HFFc6 (cell line): Measurements from ENCODE around the gene CTAGE15. TPM values are rescaled to one million over a fixed set of nuclear protein-coding genes. Genes with fewer than 3 reads are reported as not detected.
A peak's percentile ranks its signal among the peaks of the same experiment; 100 is the strongest.
"Not testable (repeated sequence)": the region's sequence is repeated elsewhere in the genome, so short reads cannot be mapped to it uniquely, and the experiment has no call there.

ENCODE experiments used
- DNase-seq: peaks from one replicate; pipeline ENCODE4 v3.0.0-alpha.2; 2018
- H3K27ac Mint-ChIP-seq: 2 replicates; pipeline ENCODE4 v1.8.0; 2020; ENCODE audit warnings: mild to moderate bottlenecking, mixed read lengths
- H3K27me3 Mint-ChIP-seq: 2 replicates; pipeline ENCODE4 v1.8.0; 2021; ENCODE audit warnings: mild to moderate bottlenecking, moderate library complexity, mixed read lengths; ENCODE audit not compliant: insufficient read depth
- H3K36me3 Mint-ChIP-seq: 2 replicates; pipeline ENCODE4 v1.8.0; 2021; ENCODE audit warnings: low read depth, mixed read lengths
- H3K4me1 Mint-ChIP-seq: 2 replicates; pipeline ENCODE4 v1.8.0; 2020; ENCODE audit warnings: low read depth, mixed read lengths
- H3K4me3 Mint-ChIP-seq: 2 replicates; pipeline ENCODE4 v1.8.0; 2020; ENCODE audit warnings: mild to moderate bottlenecking, moderate library complexity, mixed read lengths
- H3K9me3 Mint-ChIP-seq: 2 replicates; pipeline ENCODE4 v1.8.0; 2020; ENCODE audit warnings: mild to moderate bottlenecking, mixed read lengths
- total RNA-seq, 6 experiments: library from RNA; stranded (reverse); fragmentation: NEBNext Ultra II Directional; extraction: Animal tissue kit (Norgen Biotek cat#: 25700); gene quantifications; 2 replicates in 1 of 6; 3 replicates in 5 of 6; pipeline ENCODE4 v1.2.3, GENCODE V29; 2021
- TF ChIP-seq, protein P1 (sequence below): fragments of 200-600 bp; sonication (generic); IDR thresholded peaks from 2 replicates; pipeline ENCODE4 v1.5.0; 2021; ENCODE audit warnings: antibody characterized with exemption, mild to moderate bottlenecking

Gene CTAGE15
- total RNA-seq, 6 experiments from 2014 or later, result 0.07 to 0.10 (median 0.08) TPM; not detected in 3

DNA sequence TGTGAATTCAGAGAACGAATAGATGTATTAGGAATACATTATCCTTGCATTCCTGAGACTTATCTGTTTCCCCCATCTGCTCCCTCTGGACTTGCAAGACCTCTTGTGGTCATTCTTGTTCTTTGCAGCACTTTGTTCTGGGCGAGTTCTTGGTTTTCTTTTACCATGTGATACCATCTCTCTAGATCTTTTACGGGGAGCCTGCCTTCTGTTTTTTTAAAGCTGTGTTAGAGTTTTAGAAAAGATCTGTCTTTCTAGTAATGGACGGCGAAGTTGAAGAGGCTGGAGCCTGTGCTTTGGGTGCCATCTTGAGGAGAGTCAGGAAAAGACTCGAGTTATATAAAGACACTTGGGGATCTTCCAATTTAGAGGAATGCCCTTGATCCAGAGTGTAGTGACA is 8.3 kb upstream of the CTAGE15 start:
- TF ChIP-seq, protein P1, sequence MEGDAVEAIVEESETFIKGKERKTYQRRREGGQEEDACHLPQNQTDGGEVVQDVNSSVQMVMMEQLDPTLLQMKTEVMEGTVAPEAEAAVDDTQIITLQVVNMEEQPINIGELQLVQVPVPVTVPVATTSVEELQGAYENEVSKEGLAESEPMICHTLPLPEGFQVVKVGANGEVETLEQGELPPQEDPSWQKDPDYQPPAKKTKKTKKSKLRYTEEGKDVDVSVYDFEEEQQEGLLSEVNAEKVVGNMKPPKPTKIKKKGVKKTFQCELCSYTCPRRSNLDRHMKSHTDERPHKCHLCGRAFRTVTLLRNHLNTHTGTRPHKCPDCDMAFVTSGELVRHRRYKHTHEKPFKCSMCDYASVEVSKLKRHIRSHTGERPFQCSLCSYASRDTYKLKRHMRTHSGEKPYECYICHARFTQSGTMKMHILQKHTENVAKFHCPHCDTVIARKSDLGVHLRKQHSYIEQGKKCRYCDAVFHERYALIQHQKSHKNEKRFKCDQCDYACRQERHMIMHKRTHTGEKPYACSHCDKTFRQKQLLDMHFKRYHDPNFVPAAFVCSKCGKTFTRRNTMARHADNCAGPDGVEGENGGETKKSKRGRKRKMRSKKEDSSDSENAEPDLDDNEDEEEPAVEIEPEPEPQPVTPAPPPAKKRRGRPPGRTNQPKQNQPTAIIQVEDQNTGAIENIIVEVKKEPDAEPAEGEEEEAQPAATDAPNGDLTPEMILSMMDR, result peak; percentile 61
- H3K36me3 Mint-ChIP-seq, H3K27me3 Mint-ChIP-seq, H3K27ac Mint-ChIP-seq, H3K4me3 Mint-ChIP-seq, H3K4me1 Mint-ChIP-seq, H3K9me3 Mint-ChIP-seq: not testable (repeated sequence)
- peak; percentile 87 for DNase-seq

DNA sequence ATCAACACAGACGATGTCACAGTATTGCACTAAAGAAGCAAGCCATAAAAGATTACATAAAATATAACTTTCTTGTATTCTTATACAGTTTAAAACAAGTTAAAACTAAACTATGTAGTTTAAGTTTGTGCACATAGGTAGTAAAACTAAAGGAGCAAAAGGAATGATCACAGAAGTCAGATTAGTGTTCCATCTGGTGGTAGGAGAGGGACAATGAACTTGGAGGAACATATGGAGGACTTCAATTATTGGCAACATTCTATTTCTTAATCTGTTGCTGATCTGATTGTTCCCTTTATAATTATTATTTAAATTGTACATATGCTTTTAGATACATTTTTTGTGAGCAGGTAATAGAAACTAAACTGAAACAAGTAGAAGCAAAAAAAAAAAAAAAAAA is 5.6 kb upstream of the CTAGE15 start:
- not testable (repeated sequence) for H3K4me1 Mint-ChIP-seq, H3K36me3 Mint-ChIP-seq, DNase-seq, H3K4me3 Mint-ChIP-seq, H3K9me3 Mint-ChIP-seq, H3K27ac Mint-ChIP-seq, H3K27me3 Mint-ChIP-seq

DNA sequence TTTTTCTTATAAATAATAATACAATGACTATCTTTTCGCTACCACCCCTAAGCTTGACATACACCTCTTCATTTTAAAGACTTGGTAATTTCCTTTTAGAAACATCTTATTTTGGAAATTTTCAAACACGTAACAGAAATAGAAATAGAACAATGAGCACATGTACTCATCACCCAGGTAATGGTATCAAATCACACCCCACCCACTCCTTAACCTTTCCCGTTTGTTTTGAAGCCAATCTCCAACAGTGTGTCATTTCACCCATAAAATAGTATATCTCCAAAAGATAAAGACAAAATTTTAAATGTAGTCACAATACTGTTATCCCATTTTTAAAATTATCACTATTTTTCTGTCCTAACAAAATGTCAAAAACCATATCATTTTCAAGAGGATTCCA is 16.6 kb downstream of the CTAGE15 start:
- not testable (repeated sequence) for H3K27me3 Mint-ChIP-seq, H3K27ac Mint-ChIP-seq, H3K4me3 Mint-ChIP-seq, DNase-seq, H3K4me1 Mint-ChIP-seq, H3K36me3 Mint-ChIP-seq, H3K9me3 Mint-ChIP-seq

DNA sequence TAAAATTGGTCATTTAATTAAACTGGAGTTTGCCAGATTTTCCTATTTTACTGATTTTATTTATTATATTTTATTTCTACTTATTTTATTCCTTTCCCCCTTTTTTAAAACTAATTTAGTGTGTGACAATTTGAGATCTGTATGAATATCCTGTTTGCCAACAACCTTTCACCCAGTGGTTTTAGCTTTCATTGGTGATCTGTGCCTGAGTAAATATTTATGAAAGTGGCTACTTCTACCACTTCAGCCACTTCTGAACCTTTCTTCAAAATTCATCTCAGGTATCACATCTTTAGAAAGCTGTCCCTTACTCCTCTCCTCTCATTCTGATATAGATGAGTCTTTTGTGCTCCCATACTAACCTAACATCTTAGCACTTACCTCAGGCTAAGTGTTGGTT is 18.3 kb downstream of the CTAGE15 start:
- not testable (repeated sequence) for H3K27ac Mint-ChIP-seq, H3K36me3 Mint-ChIP-seq, H3K4me1 Mint-ChIP-seq, DNase-seq, H3K9me3 Mint-ChIP-seq, H3K27me3 Mint-ChIP-seq, H3K4me3 Mint-ChIP-seq

DNA sequence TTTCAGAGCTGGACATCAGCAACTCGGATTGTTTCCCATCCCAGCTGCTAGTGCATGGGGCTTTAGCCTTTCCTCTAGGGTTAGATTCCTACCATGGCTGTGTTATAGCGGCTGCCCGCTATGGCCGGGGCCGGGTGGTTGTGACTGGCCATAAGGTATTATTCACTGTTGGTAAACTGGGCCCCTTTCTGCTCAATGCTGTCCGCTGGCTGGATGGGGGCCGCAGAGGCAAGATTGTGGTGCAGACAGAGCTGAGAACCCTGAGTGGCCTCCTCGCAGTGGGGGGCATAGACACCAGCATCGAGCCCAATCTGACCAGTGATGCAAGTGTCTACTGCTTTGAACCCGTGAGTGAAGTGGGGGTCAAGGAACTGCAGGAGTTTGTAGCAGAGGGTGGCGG is 26.5 kb downstream of the CTAGE15 start:
- H3K4me3 Mint-ChIP-seq, DNase-seq, H3K27me3 Mint-ChIP-seq, H3K27ac Mint-ChIP-seq, H3K36me3 Mint-ChIP-seq, H3K4me1 Mint-ChIP-seq, H3K9me3 Mint-ChIP-seq: not testable (repeated sequence)

DNA sequence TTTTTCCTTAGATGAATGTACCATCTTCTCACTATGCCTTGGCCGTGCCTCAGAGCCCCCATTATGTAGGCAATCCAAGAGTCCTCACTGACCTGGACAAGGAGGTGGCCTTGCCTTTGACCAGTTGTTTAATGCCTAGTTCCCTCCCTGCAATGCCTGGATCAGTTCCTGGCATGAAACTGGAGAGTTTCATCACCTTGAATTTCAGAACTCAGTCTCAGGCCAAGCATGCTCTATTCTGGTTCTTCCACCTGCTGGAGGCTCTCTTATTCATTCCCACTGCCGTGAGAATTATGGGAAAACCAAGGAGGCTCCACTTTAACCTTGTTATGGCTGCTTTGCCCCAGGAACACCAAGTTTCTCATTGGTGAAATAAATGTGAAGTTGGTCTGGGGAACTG is 31.9 kb downstream of the CTAGE15 start:
- not testable (repeated sequence) for H3K36me3 Mint-ChIP-seq, H3K9me3 Mint-ChIP-seq, H3K27me3 Mint-ChIP-seq, H3K27ac Mint-ChIP-seq, H3K4me1 Mint-ChIP-seq, DNase-seq, H3K4me3 Mint-ChIP-seq

DNA sequence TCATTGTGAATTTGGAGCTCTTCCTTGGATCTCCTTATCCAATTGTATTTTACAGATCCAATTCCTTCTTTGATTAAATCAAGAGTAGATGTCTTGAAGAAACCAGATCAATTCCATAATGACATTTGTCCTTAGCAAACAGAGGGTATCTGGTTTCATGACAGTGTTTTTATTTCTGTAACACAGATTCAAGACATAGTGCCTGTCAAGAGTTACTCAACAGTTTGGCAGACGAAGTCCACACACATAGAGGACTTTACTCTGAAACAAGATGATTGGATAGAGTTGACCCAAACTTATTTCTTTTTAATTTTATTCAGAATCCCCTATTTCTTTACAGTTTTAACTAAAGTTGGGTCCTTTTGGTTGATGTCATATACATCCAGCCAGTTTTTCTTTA is 34.5 kb downstream of the CTAGE15 start:
- H3K4me3 Mint-ChIP-seq, H3K27ac Mint-ChIP-seq, H3K27me3 Mint-ChIP-seq, H3K4me1 Mint-ChIP-seq, H3K9me3 Mint-ChIP-seq, DNase-seq, H3K36me3 Mint-ChIP-seq: not testable (repeated sequence)

DNA sequence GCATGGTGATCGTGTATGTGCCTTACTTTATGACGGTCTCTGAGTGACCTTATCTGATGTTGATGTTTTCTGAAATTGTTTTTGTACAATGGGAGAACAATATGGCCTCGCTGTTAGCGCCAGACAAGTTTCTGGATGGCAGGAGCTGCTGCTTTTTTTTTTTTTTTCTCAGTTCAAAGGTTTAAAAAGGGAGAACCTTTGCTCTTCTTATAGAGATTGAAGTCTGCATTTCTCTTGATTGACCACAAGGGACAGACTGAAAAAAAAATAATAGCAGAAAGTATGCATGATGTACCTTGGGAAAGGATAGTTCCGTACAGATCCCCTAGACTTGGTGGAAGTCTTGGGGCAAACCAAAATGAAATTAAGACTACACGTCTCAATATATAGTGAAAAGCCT is 43.9 kb downstream of the CTAGE15 start:
- H3K27me3 Mint-ChIP-seq, H3K4me3 Mint-ChIP-seq, H3K36me3 Mint-ChIP-seq, H3K9me3 Mint-ChIP-seq, H3K4me1 Mint-ChIP-seq, H3K27ac Mint-ChIP-seq, DNase-seq: not testable (repeated sequence)

DNA sequence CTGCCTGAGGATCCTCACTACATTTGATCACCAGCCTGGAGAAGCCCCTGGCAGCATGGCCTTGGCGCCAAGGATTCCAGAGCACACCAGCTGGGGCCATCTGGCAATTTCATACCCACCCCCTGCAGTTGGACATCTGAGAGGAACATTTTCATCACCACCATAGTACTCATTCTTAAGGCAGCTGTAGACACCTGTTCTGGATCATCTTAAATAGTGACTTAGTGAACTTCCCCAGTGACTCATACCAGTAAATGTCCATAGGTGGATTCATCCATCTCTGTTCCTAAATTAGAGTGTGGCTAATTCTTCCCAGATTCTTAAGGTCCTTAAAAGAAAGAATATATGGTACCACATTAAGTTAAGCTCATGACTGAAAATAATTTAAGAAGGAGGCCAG is 45.6 kb downstream of the CTAGE15 start:
- not testable (repeated sequence) for H3K9me3 Mint-ChIP-seq, H3K27me3 Mint-ChIP-seq, H3K4me3 Mint-ChIP-seq, H3K36me3 Mint-ChIP-seq, DNase-seq, H3K4me1 Mint-ChIP-seq, H3K27ac Mint-ChIP-seq

DNA sequence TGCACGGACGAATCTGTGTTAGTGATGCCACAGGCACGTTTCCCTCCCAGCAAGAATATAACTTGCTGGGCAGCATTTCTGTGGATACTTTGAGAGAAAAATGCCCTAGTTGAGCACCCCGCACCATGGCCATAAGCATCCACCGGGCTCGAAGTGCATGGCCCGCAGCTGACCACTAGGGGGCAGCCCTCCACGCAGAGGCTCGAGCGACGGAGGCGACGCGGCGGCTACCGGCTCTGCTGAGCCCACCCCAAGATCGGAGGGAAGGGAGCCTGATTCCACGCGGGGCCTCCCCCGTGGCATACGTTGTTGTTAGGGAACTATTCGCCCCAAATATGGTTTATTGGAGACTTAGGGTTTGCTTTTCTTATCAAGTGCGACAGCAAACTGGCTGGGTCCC is 48.5 kb downstream of the CTAGE15 start:
- not testable (repeated sequence) for H3K36me3 Mint-ChIP-seq, H3K9me3 Mint-ChIP-seq, DNase-seq, H3K4me1 Mint-ChIP-seq, H3K4me3 Mint-ChIP-seq, H3K27ac Mint-ChIP-seq, H3K27me3 Mint-ChIP-seq

DNA sequence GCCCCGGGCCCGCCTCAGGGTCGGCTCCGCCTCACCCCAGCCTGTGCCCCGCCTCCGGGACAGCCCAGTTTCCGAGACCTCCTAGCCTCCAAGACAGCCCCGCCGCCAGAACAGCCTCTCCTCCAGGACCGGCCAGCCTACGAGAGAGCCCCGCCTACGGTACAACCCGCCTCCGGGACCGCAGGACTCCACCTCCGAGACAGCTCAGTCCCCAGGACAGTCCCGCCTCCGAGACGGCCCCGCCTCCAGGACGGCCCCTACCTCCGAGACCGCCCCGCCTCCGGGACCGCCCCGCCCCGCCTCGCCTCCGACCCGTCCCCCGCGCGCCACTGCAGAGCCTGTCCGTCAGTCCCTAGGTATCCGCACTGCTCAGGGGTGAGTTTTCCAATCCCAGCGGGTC is 49.0 kb downstream of the CTAGE15 start, which contains the start of gene TCAF2:
Gene TCAF2 (plus strand): TSS at position 329 of the 400 bp plus-strand sequence.
- DNase-seq, result peak; percentile 0
- not testable (repeated sequence) for H3K4me3 Mint-ChIP-seq, H3K4me1 Mint-ChIP-seq, H3K27ac Mint-ChIP-seq, H3K36me3 Mint-ChIP-seq, H3K27me3 Mint-ChIP-seq, H3K9me3 Mint-ChIP-seq

DNA sequence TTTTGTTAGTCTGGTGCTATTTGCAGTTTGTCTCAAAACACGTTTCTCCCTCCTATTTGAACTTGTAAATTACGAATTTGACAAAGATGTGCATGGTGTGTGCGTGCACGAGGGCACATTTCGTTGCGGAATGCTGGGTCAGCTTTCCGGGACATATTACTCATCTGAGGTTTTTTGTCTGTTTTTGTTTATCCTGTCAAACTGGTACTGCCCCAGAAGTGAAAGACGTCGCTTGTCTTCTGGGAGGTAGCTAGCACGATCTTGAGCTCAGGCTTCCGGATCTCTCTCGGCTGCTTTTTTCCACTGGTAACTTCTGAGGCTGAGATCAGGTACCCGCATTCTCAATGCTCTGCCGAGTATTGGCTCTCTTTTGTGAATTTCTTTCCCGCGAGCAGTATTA is 49.6 kb downstream of the CTAGE15 start:
- not testable (repeated sequence) for H3K4me1 Mint-ChIP-seq, H3K9me3 Mint-ChIP-seq, H3K4me3 Mint-ChIP-seq, H3K27me3 Mint-ChIP-seq, H3K36me3 Mint-ChIP-seq, DNase-seq, H3K27ac Mint-ChIP-seq

DNA sequence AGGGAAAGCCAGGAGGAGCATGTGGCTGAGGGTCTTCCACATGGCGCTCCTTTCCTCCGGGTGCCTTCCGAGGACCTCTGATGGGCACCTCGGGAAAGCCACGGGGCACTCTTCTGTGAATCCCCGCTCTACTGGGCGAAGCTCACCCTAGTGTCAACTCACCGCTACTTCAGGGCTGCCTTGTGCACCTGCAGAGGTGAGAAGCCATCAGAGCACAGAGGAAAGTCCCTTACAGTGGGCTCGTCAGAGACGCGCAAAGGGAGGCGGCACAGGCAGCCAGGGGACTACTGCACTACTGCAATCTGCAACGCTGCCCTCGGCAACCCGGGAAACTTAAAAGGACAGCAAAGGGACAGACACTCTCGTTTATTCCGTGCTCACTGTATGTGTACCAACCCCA is 50.5 kb downstream of the CTAGE15 start:
- not testable (repeated sequence) for H3K4me1 Mint-ChIP-seq, H3K4me3 Mint-ChIP-seq, H3K27ac Mint-ChIP-seq, DNase-seq, H3K27me3 Mint-ChIP-seq, H3K9me3 Mint-ChIP-seq, H3K36me3 Mint-ChIP-seq
